Upper lobe of left lung (tissue), 4 donors: Measurements from ENCODE around the gene FCER1G.

Source experiments
- CTCF ChIP-seq, 6 experiments: fragments of 450-650 bp in 4 of 6; fragments of 200-600 bp in 2 of 6; sonication (generic) in 2 of 6; IDR thresholded peaks; one replicate each; pipeline ENCODE4 v1.5.1; 2016 to 2019; ENCODE audit warnings: antibody characterized with exemption in 6 of 6
- EP300 ChIP-seq, 4 donors: sonication (generic); formaldehyde crosslinking; IDR thresholded peaks; one replicate each; pipeline ENCODE4 v1.5.1; 2017; ENCODE audit warnings: antibody characterized with exemption in 4 of 4, control low read depth in 2 of 4
- POLR2A ChIP-seq, 4 donors: fragments of 450-650 bp; IDR thresholded peaks; one replicate each; pipeline ENCODE4 v1.5.1; 2016 to 2017; ENCODE audit warnings: antibody characterized with exemption in 4 of 4, mild to moderate bottlenecking in 2 of 4

GRCh38 chr1:161187311-161187710 is 27.8 kb upstream of the FCER1G start:
- TF ChIP-seq CTCF (IDR thresholded peaks at IDR 0.05) = no peak
- no peak for TF ChIP-seq EP300 (IDR thresholded peaks at IDR 0.05)
- TF ChIP-seq POLR2A (IDR thresholded peaks at IDR 0.05) = no peak
